AML-193 (cell line): Measurements from ENCODE around the gene SSUH2.
"Not testable (repeated sequence)": the region's sequence is repeated elsewhere in the genome, so short reads cannot be mapped to it uniquely, and the experiment has no call there.

Source experiments
- DNase-seq, 2 experiments: peaks; one replicate each; lab custom pipeline; 2025; lab: John Stamatoyannopoulos, UW

Gene SSUH2

DNA sequence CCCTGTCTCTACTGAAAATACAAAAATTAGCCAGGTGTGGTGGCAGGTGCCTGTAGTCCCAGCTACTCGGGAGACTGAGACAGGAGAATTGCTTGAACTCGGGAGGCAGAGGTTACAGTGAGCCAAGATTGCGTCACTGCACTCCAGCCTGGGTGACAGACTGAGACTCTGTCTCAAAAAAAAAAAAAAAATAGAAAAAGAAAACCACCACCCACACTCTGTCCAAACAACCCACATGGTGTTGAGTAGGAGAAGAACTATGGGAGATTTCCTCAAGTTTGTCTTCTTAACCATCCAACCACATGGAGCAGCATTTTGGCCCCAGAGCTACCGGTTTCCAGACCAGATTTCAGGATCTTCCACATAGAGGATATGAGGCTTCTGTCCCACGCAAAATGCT is 64.2 kb downstream of the SSUH2 start:
- not testable (repeated sequence) for DNase-seq

DNA sequence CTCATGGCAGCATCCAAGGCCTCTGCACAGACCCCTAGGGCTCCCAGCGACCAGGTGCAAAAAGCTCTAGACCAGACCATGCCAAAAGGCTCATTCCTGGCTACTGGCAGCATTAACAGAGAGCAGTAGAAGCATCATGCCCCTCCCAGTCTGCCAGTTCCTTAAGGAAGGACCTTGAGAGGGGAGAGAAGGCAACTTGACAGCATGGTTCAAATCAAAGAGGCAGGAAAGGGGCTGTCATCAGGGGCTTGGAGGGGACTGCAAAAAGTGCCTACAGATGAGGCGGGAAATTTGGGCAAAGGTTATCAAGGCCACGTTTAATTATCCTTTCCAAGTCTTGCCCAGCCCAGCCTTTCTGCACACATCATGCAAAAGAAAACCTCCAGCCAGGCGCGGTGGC is 64.7 kb downstream of the SSUH2 start:
- DNase-seq: no peak

DNA sequence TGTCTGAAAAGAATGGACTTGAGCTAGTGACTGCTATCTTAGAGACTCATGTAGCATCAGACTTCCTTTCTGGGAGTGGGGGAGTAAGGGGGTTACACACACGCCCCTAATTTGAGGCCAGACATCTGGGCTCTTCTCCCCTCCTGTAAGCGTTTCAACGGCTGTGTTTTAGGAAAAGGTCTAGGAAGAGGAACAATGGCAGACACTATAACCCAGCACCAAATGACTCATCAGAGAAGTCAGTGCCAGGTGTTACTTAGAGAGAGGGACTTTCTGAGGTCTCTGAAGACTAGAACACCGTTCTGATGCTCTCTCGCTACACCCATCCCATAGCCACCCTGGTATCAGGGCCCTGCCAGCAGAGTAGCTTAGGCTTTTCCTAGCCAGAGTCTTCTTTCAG is 65.5 kb downstream of the SSUH2 start:
- DNase-seq: no peak

DNA sequence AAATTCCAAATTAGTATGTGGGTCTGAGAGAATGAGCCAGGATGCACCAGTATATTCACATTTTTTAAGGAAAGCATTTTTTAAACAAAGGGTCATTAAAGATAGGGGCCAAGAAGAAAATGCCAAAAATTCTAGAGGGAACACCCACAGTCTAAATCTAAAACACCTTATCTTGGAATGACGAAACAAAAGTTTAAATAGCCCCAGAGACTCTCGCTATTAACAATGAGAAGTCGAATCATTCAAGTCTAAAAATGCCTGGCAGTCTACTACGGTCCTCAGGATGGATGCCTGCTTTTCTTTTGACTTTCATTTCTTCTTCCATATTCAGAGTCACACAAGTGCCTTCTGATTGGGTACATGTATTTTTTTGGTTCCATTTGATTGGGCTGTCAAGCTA is 66.3 kb downstream of the SSUH2 start:
- no peak for DNase-seq

DNA sequence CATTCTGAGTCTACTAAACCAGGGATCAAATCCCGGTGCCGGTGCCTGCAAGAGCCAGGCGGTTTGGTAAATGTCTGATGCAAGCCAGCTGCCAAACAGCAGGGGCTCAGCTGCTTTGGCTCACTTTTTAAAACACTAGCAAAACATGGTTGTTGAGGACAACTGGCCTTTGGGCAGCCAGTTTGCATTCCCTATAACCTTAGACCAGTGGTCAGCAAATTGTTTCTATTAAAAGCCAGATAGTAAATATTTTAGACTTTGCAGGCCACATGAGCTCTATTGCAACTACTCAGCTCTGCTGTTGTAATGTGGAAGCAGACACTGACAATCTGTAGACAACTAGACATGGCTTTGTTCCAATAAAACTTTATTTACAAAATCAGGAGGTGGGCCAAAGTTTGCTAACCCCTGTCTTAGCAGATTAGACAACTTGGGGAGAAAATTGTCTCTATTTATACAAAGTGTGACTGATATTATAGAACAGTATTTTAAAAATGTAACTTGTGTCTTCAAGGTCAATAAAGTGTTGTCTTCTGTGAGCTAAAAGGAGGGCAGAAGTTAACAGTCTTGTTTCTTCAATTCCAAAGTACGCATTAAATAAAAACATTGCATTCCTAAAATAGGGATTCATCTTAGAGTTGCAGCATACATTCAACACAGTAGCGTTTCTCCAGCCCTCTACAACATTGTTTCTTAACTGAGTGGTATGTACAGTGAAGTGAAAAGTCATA is 67.6 kb downstream of the SSUH2 start:
- DNase-seq: no peak

DNA sequence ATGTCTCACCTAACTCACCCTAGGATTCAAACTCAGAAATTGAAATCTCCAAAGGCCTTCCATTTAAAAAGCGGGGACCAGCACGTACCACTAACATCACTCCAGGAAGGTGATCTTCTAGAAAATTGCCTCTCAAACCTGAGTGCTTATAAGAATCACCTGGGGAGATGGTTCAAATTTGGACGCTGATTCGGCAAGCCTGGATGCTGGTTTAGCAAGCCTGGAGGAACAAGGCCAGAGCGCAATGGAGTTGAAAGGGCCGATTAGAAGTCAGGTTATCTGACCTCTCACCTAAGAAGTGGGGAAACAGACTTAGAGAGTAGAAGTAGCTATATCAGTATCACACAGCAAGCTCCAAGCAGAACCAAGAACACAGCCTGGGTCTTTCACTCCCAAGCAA is 68.2 kb downstream of the SSUH2 start:
- no peak for DNase-seq

DNA sequence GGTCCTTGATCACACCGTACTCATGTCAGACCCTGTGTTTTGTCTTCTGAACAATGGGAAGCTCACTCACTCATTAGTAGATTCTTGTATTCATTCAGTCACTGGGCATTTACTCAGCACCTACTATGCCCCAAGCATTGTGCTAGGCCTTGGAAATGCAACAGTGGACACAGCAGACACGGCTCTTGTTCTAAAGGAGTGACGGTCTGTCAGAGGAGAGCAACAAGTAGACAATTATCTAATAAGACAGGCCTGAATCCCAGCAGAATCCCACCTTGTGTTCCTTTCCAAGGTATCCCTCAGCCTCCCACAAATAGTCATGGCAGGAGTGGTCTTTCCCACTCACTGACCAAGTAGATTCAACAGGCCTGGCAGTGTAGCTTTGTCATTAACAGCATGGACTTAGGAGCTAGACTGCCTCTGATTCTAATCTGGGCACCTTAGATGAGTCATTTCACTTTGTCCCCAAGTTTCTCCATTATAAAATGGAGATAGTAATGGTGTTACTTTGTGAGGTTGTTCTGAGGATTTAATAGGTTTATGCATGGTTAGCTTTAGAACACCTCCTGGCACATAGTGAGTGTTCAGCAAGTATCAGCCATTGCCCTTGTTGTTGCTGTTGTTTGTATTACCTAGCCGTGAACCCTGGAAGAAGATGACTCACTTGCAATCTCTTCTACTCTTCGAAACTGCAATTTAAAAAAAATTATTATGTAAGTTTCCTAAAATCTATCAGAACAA is 69.1 kb downstream of the SSUH2 start:
- no peak for DNase-seq

DNA sequence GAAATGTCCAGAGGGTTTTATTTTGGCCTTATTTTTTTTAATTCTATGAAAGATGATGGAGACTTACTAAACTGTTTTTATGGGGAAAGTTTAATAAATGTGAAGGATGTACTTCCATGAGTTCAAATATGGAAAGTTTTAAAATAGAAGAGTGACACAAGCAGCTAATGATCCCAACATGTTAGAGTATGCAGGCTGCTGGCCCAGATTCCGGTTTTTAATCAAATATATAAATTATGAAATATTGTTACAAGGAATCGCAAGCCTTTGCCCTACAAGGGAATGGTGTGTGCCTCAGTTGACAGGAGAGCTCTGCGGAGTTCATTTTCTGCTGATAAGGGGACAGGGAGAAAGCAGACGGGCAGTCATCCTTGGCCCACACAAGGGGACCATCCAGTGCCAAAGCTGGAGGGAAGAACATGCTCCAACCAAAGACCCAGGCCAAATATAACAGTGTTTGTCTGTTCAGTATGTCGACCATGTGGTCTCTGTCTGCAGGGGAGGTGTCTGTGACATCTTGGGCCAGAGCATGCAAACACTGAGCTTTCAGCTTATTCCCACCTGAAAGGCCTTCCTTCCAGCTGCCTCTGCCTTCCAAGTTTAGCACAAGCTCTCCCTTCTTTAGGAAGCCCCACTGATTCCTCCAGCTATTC is 69.8 kb downstream of the SSUH2 start:
- no peak for DNase-seq

DNA sequence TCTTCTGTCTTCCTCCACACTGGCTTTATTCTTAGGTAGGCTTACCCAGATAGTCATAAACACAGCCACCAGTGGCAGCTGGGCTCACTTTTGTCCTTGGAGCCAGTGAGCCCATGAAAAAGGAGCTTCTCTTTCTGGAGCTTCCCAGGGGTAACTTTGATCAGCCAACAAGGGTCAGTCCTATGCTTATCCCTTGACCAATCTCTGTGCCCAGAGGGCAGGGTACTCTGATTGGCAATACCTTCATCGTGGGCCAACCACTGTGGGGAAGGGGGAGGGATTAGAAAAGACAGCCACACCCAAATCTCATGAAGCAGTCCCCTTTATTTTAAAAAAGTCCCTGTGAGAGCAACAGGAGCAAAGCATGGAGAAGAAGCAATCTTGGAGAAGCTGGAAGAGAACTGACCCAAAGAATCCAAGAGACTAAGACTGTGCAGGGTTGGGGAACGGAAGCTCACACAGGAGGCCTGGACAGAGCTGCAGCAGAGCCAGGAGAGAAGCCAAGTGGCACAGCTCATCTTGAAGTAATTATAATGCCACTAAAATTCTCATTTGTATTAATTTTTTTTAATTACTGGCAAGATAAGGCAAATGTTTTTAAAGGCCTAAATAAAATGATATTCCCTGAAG is 70.4 kb downstream of the SSUH2 start:
- no peak for DNase-seq

DNA sequence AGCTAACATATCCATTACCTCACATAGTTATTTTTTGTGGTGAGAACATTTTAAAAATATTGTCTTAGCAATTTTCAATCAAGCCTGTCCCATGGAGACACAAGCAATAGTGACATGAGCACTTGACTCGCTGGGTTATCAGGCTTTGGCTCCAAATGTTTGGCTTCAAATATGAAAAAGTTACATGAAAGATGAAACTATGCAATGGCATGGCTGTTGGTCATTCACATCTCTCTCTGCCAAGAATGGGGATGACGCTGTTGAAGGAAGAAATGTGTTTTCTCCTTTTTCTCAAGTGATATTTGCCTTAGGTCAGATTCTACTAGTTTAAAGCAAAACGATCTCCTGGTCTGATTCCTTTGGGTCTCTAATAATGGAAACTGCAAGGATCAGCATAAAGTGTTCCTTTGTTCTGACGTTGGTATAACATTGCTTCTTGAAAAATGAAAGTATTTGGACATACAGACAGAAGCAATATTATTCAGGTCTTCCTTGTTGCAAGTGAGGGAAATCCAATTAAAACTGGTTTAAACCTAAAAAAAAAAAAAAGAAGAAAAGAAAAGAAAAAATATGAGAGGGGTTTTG is 71.2 kb downstream of the SSUH2 start:
- DNase-seq: no peak

DNA sequence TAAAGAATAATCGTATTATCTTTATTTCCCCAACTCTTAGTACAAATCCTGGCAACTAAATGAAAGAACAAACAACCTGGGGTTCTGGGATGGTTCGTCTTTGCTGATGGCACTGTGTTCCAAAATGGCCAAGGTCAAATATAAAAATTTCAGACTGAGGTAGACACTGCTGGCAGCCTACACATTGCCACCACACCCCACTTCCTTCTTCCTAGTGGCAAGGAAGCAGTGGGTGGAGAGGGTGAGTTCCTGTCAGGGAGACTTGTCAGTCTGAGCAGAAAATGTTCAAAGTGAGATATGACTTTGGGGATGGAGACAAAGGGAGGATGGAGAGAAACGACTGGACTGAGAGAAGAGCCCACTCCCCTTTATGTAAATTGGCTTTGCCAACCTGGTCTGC is 73.3 kb downstream of the SSUH2 start:
- no peak for DNase-seq
